Epithelial cell of esophagus (primary cell): ENCODE data around the gene FXR1.
"Not testable (repeated sequence)": the region's sequence is repeated elsewhere in the genome, so short reads cannot be mapped to it uniquely, and the experiment has no call there.

Source experiments
- DNase-seq: peaks from one replicate; pipeline ENCODE4 v3.0.0; 2010; ENCODE audit warnings: low read depth
- H3K4me3 ChIP-seq: 2 replicates; pipeline ENCODE4 v1.5.1; 2011; ENCODE audit warnings: mild to moderate bottlenecking, low read length, control low read depth
- CTCF ChIP-seq: IDR thresholded peaks from 2 replicates; pipeline ENCODE4 v1.5.1; 2011; ENCODE audit warnings: low read depth, mild to moderate bottlenecking, low read length, control low read depth, inconsistent platforms; ENCODE audit not compliant: insufficient read depth; ENCODE audit errors: missing control alignments

The FXR1 gene

GRCh38 chr3:180912304-180913296 lies at the start of gene FXR1:
Gene FXR1, plus strand, starts transcription at chr3:180912670. Its CDS starts 16 bp downstream, at chr3:180912686.
- peak within 1 kb of the TSS; percentile 97 for H3K4me3 ChIP-seq
- TF ChIP-seq CTCF: peak; percentile 68
- DNase-seq: peak; percentile 87

- no peak overlapping the region for H3K4me3 ChIP-seq
- TF ChIP-seq CTCF: peak; percentile 13
- peak; percentile 6 for DNase-seq
Observed at GRCh38 chr3:180870008-180870699, 42.3 kb upstream of the FXR1 start.

GRCh38 chr3:180871901-180872300 lies 40.6 kb upstream of the FXR1 start:
- TF ChIP-seq CTCF: no peak
- peak; percentile 10 for DNase-seq
- no peak overlapping the region for H3K4me3 ChIP-seq

- H3K4me3 ChIP-seq, DNase-seq: not testable (repeated sequence)
Observed at GRCh38 chr3:180872430-180872829, 40.0 kb upstream of the FXR1 start.

- no peak for DNase-seq
- H3K4me3 ChIP-seq: no peak overlapping the region
Observed at GRCh38 chr3:180875124-180875698, 37.3 kb upstream of the FXR1 start.

GRCh38 chr3:180881065-180881801 lies 31.2 kb upstream of the FXR1 start:
- no peak for DNase-seq
- TF ChIP-seq CTCF: no peak
- no peak overlapping the region for H3K4me3 ChIP-seq

More at GRCh38 chr3:180875124-180875698, 37.3 kb upstream of the FXR1 start:
- no peak for TF ChIP-seq CTCF
